ENCODE measurements around the gene AIDA. TPM values are rescaled to one million over a fixed set of nuclear protein-coding genes. Genes with fewer than 3 reads are reported as not detected.

The AIDA gene
- polyA plus RNA-seq, 3 donors: 10.0 to 11.7 (median 11.7) TPM

- H3K9ac ChIP-seq (ENCODE audit: insufficient read depth, low read length, poor library complexity, severe bottlenecking): no peak overlapping the region
- no peaks in the 10 kb centered on the region for H3K9me3 ChIP-seq (replicated peaks in 1 of 2; ENCODE audit: control insufficient read depth in 1 of 2, insufficient read depth in 1 of 2, low read length in 2 of 2)
- Mint-ChIP-seq H3K4me3 (no peak overlapping the region), H3K27ac (peak overlapping the region in 1 of 7 donors; percentile 2), H3K27me3 (ENCODE audit: low read depth in 3 of 3) (no peaks in the 10 kb centered on the region), H3K4me1 (no peaks in the 10 kb centered on the region), H3K36me3 (peaks cover 67 to 78% of the 10 kb centered on the region in 2 donors), H3K9me3 (no peaks in the 10 kb centered on the region)
- H3K4me3 ChIP-seq (replicated peaks in 1 of 3; ENCODE audit: low read depth in 2 of 3, low read length in 3 of 3): no peak overlapping the region
- 93% methylated on average over 6 of the region's 7 CpGs for WGBS (ENCODE audit: insufficient coverage)
- intact Hi-C loops (cut with micrococcal nuclease): loop anchor here in 1 of 2 donors (5.0 kb wide), 1 partner anchor 163 kb away; no protein-coding TSS in a partner anchor
- H3K36me3 ChIP-seq (replicated peaks in 1 of 2; ENCODE audit: control insufficient read depth in 1 of 2, insufficient read depth in 2 of 2, low read length in 2 of 2): peaks cover 71 to 99% of the 10 kb centered on the region in 2 donors
- H3K4me1 ChIP-seq (ENCODE audit: control insufficient read depth in 1 of 2, insufficient read depth in 2 of 2, low read length in 2 of 2): no peaks in the 10 kb centered on the region
- H3K4me2 ChIP-seq (replicated peaks; ENCODE audit: extremely low read depth, low read length, poor library complexity, severe bottlenecking): no peak overlapping the region
- H3K27ac ChIP-seq (ENCODE audit: low read depth in 1 of 2, low read length in 2 of 2): no peak overlapping the region
- no peaks in the 10 kb centered on the region for H3K79me2 ChIP-seq (ENCODE audit: insufficient read depth, low read length)
- no peak for TF ChIP-seq CTCF (IDR thresholded peaks at IDR 0.05)
- no peaks in the 10 kb centered on the region for H3K27me3 ChIP-seq (ENCODE audit: control insufficient read depth in 2 of 2, insufficient read depth in 2 of 2, low read length in 2 of 2)
- no peaks in the 10 kb centered on the region for H4K20me1 ChIP-seq (ENCODE audit: insufficient read depth, low read length)
- H2AFZ ChIP-seq (ENCODE audit: insufficient read depth, low read depth, low read length, poor library complexity, severe bottlenecking): no peak overlapping the region
- DNase-seq: no peak
Measured at GRCh38 chr1:222629921-222630535, 82.3 kb downstream of the AIDA start.

- no peak for DNase-seq
- H3K4me2 ChIP-seq (replicated peaks; ENCODE audit: extremely low read depth, low read length, poor library complexity, severe bottlenecking): no peak overlapping the region
- no peak overlapping the region for H3K4me3 Mint-ChIP-seq
- intact Hi-C loops (cut with micrococcal nuclease): no loop called here
- H4K20me1 ChIP-seq (ENCODE audit: insufficient read depth, low read length): no peaks in the 10 kb centered on the region
- H3K36me3 Mint-ChIP-seq: peaks cover 73 to 85% of the 10 kb centered on the region in 2 donors
- 94% methylated on average over 5 of the region's 6 CpGs for WGBS (ENCODE audit: insufficient coverage)
- H3K9ac ChIP-seq (ENCODE audit: insufficient read depth, low read length, poor library complexity, severe bottlenecking): no peak overlapping the region
- no peaks in the 10 kb centered on the region for H3K4me1 ChIP-seq (ENCODE audit: control insufficient read depth in 1 of 2, insufficient read depth in 2 of 2, low read length in 2 of 2)
- no peak overlapping the region for H3K27ac Mint-ChIP-seq
- H3K27me3 Mint-ChIP-seq (ENCODE audit: low read depth in 3 of 3): no peaks in the 10 kb centered on the region
- H3K9me3 ChIP-seq (replicated peaks in 1 of 2; ENCODE audit: control insufficient read depth in 1 of 2, insufficient read depth in 1 of 2, low read length in 2 of 2): no peaks in the 10 kb centered on the region
- TF ChIP-seq CTCF (IDR thresholded peaks at IDR 0.05): no peak
- no peaks in the 10 kb centered on the region for H3K9me3 Mint-ChIP-seq
- no peak overlapping the region for H2AFZ ChIP-seq (ENCODE audit: insufficient read depth, low read depth, low read length, poor library complexity, severe bottlenecking)
- H3K4me3 ChIP-seq (replicated peaks in 1 of 3; ENCODE audit: low read depth in 2 of 3, low read length in 3 of 3): no peak overlapping the region
- H3K4me1 Mint-ChIP-seq: no peaks in the 10 kb centered on the region
- H3K36me3 ChIP-seq (replicated peaks in 1 of 2; ENCODE audit: control insufficient read depth in 1 of 2, insufficient read depth in 2 of 2, low read length in 2 of 2): peaks cover 77 to 100% of the 10 kb centered on the region in 2 donors
- H3K79me2 ChIP-seq (ENCODE audit: insufficient read depth, low read length): no peaks in the 10 kb centered on the region
- no peak overlapping the region for H3K27ac ChIP-seq (ENCODE audit: low read depth in 1 of 2, low read length in 2 of 2)
- H3K27me3 ChIP-seq (ENCODE audit: control insufficient read depth in 2 of 2, insufficient read depth in 2 of 2, low read length in 2 of 2): no peaks in the 10 kb centered on the region
Measured at GRCh38 chr1:222627232-222627631, 85.1 kb downstream of the AIDA start.

All from CD14-positive monocyte (primary cell).